Stimulated activated CD4-positive, alpha-beta T cell treated with anti-CD3 and anti-CD28 coated beads, Interleukin-1b, Interleukin-23, amount 100 ng/mL, for 24 hours (primary cell): Measurements from ENCODE around the gene P2RY14.

Experiments used
- DNase-seq, 4 experiments: peaks; one replicate each; pipeline ENCODE4 v3.0.0-alpha.2; 2020; ENCODE audit warnings: low read depth in 4 of 4, low spot score in 1 of 4

The P2RY14 gene

GRCh38 chr3:151278230-151278629 lies at the start of gene P2RY14:
TSS of gene P2RY14 (minus strand) at chr3:151278542. CDS start at chr3:151214316, 64,226 bp downstream.
- DNase-seq: no peak

- DNase-seq: no peak
Measured at GRCh38 chr3:151327571-151328198, 49.3 kb upstream of the P2RY14 start.

- no peak for DNase-seq
Measured at GRCh38 chr3:151322511-151322910, 44.2 kb upstream of the P2RY14 start.

GRCh38 chr3:151321526-151321925 lies 43.2 kb upstream of the P2RY14 start:
- DNase-seq: no peak

- no peak for DNase-seq
Measured at GRCh38 chr3:151320131-151320530, 41.8 kb upstream of the P2RY14 start.

- no peak for DNase-seq
Measured at GRCh38 chr3:151319628-151320027, 41.3 kb upstream of the P2RY14 start.

GRCh38 chr3:151318991-151319390 lies 40.6 kb upstream of the P2RY14 start:
- no peak for DNase-seq

- DNase-seq: no peak
Measured at GRCh38 chr3:151318313-151318712, 40.0 kb upstream of the P2RY14 start.

GRCh38 chr3:151316267-151316991 lies 38.1 kb upstream of the P2RY14 start, which contains the start of gene GPR87:
TSS of gene GPR87 (minus strand) at chr3:151316820. CDS start at chr3:151300100, 16,720 bp downstream.
- DNase-seq: no peak

GRCh38 chr3:151315846-151316245 lies 37.5 kb upstream of the P2RY14 start:
- no peak for DNase-seq

GRCh38 chr3:151315136-151315535 lies 36.8 kb upstream of the P2RY14 start:
- DNase-seq: no peak

GRCh38 chr3:151314593-151314992 lies 36.3 kb upstream of the P2RY14 start:
- no peak for DNase-seq

GRCh38 chr3:151314137-151314536 lies 35.8 kb upstream of the P2RY14 start:
- DNase-seq: no peak

GRCh38 chr3:151312972-151313371 lies 34.6 kb upstream of the P2RY14 start:
- DNase-seq: no peak

GRCh38 chr3:151309566-151309965 lies 31.2 kb upstream of the P2RY14 start:
- DNase-seq: no peak

GRCh38 chr3:151307583-151308488 lies 29.5 kb upstream of the P2RY14 start:
- DNase-seq: no peak

GRCh38 chr3:151307131-151307530 lies 28.8 kb upstream of the P2RY14 start:
- DNase-seq: no peak

GRCh38 chr3:151306168-151306810 lies 27.9 kb upstream of the P2RY14 start:
- DNase-seq: no peak

- no peak for DNase-seq
Measured at GRCh38 chr3:151305775-151306151, 27.4 kb upstream of the P2RY14 start.

- no peak for DNase-seq
Measured at GRCh38 chr3:151305060-151305774, 26.9 kb upstream of the P2RY14 start.

GRCh38 chr3:151303751-151304150 lies 25.4 kb upstream of the P2RY14 start:
- DNase-seq: no peak
